C4-2B (cell line): Measurements from ENCODE around the gene FANCE.

Experiments
- ZFX ChIP-seq: fragments of 450-650 bp; IDR thresholded peaks from 2 replicates; pipeline ENCODE4 v1.6.1; 2017
- TF ChIP-seq, protein P1 (sequence below): fragments of 450-650 bp; conservative IDR thresholded peaks from 2 replicates; pipeline ENCODE4 v1.5.1; 2017; ENCODE audit warnings: mild to moderate bottlenecking

GRCh38 chr6:35493307-35493983, 41.3 kb downstream of the FANCE start:
- TF ChIP-seq, protein P1, sequence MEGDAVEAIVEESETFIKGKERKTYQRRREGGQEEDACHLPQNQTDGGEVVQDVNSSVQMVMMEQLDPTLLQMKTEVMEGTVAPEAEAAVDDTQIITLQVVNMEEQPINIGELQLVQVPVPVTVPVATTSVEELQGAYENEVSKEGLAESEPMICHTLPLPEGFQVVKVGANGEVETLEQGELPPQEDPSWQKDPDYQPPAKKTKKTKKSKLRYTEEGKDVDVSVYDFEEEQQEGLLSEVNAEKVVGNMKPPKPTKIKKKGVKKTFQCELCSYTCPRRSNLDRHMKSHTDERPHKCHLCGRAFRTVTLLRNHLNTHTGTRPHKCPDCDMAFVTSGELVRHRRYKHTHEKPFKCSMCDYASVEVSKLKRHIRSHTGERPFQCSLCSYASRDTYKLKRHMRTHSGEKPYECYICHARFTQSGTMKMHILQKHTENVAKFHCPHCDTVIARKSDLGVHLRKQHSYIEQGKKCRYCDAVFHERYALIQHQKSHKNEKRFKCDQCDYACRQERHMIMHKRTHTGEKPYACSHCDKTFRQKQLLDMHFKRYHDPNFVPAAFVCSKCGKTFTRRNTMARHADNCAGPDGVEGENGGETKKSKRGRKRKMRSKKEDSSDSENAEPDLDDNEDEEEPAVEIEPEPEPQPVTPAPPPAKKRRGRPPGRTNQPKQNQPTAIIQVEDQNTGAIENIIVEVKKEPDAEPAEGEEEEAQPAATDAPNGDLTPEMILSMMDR = no peak
- no peak for TF ChIP-seq ZFX
